GM04503 (cell line): ENCODE measurements around the gene TNKS2.
"Not testable (repeated sequence)": the region's sequence is repeated elsewhere in the genome, so short reads cannot be mapped to it uniquely, and the experiment has no call there.

Experiments
- DNase-seq: peaks from one replicate; pipeline ENCODE4 v3.0.0-alpha.2; 2012; ENCODE audit warnings: low read depth

TNKS2 gene

DNA sequence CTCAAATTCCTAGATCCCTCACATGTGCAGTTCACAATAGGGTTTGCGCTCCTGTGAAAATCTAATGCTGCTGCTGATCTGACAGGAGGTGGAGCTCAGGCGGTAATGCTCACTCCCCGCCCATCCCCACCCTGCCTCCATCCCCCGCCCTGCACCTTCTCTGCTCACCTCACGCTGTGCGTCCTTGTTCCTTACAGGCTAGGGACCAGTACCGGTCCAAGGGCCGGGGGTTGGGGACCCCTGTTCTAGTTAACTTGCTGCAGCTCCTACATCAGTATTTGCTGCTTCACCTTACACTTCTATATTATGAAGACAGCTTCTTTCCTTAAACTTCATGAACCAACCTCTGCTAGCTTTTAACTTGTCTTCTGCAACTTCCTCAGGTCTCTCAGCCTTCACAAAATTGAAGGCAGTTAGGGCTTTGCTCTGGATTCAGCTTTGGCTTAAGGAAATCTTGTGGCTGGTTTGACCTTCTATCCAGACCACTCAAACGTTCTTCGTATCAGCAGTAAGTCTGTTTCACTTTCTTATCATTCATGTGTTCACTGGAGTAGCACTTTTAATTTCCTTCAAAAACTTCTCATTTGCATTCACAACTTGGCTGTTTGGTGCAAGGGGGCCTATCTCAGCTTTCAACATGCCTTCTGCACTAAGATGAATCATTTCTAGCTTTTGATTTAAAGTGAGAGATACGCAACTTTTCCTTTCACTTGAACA lies 1.7 kb upstream of the TNKS2 start:
- DNase-seq: no peak

- DNase-seq: no peak
These were observed 1.1 kb upstream of the TNKS2 start for GRCh38 chr10:91797048-91797690.

- no peak for DNase-seq
These were observed 704 bp downstream of the TNKS2 start for GRCh38 chr10:91798649-91799611.

DNA sequence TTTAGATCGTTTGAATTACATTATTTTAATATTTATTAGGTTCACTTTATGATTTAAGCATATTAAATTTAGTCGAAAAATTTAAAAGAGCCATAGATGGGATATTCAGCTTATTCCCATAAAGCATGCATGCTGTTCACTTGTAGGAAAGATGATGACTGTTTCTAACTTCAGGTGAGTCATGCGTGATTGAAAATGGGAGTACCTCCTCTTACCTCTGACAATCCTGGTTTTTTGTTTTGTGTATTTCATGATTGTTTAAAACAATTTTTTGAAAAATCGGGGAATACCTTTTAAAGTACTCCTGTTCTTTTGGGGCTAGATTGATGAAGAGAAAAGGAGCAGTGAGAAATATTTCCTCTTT lies 1.4 kb downstream of the TNKS2 start:
- no peak for DNase-seq

DNA sequence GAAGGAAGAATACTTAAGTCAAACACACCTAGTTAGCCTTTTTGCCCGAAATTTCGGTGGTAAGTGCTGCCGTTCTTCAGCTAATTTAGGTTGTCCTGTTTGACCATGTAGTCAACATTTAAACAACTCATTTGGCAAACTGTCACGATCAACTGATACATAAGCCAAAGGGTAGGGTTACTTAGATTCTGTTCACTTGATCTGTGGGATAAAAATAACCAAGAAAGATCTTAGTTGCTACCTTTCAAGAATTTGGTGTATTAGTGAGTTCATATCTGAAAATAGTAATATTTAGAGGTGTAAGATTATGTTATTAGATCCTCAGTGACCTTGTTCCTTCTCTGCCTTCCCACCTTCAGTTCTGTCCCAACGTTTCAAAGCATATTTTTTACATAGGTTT lies 2.0 kb downstream of the TNKS2 start:
- DNase-seq: no peak

DNA sequence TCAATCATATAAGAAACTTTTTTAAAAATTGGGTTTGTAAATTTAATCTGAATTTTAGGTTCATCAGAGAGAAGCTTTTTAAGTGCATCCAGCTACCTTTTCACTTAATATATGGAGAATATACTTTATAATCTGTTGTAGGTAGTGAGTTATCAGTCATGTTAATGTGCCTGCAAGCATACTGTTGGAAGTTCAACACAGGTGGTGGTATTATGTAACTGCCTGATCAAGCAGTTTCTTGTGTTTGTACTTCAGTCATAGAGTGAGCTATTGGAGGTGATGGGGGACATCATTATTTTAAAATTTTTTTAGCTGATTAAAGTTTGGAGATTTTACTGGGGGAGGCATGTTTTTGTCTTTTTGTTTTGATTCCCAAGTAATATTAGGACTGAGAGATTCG lies 2.5 kb downstream of the TNKS2 start:
- DNase-seq: no peak

GRCh38 chr10:91803386-91804125 lies 5.3 kb downstream of the TNKS2 start:
- no peak for DNase-seq

DNA sequence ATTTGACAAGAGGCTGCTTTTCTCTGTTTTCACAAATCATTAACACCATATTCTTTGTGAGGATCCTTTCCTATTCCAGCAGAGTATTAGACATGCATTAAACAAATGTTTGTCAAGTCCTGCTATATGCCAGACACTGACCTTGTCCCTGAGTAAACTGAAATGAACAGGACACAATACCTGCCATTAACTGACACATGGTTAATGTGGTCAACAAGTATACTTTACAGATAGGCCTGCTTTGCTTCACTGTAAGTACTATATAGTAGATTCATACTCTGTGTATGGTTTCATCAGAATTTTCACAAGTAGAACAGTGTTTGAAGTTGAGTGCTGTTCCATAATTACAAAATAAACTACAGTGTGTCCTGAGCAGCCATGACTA lies 5.9 kb downstream of the TNKS2 start:
- DNase-seq: no peak

DNA sequence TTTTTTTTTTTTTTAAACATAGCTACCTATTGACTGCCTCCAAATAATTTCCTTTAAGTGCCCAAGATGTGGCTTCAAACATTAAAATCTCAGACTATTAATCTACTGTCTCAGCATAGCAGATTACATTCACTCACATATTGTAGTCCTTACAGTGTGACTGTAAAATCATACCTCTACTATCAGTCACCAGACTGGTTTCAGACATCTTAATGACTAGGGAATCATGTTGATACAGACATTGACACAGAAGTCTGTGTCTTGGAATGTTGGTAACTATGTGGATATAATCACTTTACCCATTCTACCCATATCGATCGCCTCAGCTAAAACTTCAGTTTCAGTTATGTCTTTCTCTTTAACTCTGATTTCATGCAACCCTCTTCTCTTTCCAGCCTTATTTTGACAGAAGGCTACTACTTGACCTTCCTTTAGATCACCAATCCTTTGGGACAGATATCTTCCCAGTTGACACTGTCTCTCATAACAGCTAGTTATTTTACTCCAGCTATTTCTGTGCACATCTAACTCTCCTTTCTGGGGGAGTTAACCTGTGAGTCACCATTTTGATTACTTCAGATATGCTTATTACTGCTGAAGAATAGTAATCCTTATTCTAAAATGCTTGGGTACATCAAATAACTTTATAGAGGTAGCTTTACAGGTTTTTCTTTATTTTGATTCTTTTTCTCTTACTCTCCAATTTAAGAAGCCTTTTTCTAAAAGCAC lies 7.0 kb downstream of the TNKS2 start:
- no peak for DNase-seq

DNA sequence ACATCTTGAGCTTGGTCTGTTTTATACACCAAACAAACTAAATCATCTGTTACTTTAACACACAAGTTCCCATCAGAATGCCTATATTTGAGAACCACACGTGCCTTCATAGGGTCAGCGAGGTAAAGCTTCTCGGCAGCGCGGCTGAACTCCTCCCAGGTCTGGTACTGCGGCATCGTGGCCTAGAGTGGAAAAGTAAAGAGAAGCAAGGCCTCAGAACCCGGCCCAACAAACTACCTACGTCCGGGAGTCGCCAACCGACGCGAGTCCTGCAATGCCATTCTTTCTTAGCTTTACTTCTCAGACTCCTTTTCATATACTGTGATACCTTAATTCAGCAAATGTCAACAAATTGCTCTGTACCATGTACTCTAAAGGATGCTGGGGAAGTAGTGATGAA lies 9.0 kb downstream of the TNKS2 start:
- DNase-seq: not testable (repeated sequence)

DNA sequence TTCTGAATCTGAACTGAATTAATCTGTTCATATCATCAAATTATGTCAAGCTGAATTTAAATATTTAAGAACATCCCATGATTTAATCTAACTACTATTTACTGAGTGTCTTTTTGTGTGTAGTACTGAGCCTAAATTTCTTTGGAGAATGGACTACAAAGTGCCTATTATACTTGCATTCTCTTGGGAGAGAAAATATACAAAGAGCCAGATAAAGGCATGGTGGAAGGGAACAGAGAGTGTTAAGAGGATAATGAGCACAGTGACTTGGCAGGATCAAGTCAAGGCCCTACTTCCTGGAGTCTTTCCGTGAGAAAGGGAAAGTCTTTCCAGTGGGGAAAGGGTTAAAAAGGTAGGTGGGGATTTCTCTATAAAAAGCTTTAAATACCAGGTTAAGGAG lies 15.0 kb downstream of the TNKS2 start:
- DNase-seq: no peak

DNA sequence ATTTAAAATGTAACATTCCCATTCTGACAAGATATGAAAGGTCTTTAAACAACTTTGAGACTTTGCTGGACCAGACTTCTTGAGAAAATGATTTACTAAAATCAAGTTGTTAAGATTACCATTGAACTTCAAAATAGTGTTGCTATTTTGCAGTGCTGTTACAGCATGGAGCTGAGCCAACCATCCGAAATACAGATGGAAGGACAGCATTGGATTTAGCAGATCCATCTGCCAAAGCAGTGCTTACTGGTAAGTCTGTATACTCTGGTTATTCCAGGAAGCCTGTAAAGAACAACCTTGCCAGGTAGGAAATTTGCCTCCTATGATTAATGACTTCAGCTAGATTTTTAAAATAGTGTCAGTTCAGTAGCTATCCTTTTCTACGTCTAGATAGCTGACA lies 18.8 kb downstream of the TNKS2 start:
- no peak for DNase-seq

GRCh38 chr10:91820144-91820543 lies 21.9 kb downstream of the TNKS2 start:
- DNase-seq: no peak

DNA sequence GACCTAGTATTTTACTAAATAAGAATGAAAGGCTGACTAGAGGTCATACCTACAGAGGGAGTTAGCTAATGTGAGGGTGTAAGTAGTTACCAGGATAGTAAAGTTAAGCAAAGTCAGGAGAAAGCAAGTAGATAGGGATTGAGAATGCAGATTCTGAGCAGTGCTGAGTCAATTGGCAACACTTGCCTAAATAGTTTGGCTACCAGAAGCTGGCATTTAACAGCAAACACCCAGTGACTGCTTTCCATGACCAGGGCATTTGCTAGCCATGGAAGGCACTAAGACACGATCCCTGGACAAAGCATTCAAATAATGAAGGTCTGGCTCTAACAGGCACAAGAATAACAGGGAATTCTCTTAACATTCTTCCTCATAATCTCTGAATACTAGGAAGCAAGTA lies 25.9 kb downstream of the TNKS2 start:
- no peak for DNase-seq

DNA sequence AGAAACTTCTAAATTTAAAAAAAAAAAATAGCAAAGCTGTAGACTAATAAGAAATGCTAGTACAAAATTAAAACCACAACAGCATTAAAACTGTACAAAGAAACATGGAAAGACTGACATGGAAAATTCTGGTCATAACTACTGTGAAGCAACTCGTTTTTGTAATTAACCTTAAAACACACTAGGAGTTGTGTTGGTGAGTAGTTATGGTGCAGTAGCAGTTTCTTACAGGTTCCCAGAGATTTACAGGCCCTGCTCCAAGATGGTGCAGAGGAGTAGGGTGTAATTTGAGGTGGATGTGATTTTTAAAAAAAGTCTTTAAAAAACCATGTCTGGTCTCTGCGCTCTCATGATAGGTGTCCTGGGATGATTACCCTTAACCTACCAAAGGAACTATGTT lies 31.0 kb downstream of the TNKS2 start:
- DNase-seq: no peak

DNA sequence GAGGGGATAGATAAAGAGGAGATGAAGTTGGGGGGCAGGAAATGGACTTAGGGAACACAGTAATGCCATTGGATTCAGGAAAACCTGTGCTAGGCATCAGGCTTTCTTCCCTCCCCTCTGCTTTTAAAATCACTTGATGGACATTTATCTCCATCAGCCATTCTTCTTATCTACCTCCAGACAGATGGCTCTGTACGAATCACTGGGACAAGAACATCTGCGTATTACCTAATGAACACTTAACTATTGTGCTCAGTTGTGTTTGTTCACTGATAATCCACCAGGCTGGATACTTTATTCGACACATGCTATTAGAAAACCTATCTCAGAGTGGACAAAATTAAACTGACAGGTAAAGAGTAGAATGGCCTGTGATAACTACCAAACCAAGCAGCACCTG lies 40.0 kb downstream of the TNKS2 start:
- DNase-seq: no peak

- no peak for DNase-seq
These were observed 44.9 kb downstream of the TNKS2 start for GRCh38 chr10:91843083-91843482.

- no peak for DNase-seq
These were observed 58.4 kb downstream of the TNKS2 start for GRCh38 chr10:91856637-91857036.

DNA sequence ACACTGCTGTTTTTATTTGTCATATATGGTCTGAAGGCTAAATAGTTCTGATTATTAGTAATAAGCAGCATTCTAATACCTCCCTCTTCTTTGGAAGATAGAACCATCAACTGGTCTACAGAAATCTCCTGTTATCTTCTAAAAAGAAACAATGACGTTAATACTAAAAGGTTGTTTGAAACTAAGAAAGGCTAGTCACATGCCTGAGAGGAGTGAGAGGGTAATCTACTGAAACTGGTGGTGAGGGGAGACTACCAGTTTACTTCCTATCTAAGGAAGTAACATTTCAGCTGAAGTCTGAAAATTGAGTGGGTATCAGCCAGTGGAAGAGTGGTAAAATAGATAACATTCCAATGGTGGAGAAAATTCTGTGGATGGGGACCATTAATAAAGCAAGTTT lies 62.7 kb downstream of the TNKS2 start:
- DNase-seq: no peak

DNA sequence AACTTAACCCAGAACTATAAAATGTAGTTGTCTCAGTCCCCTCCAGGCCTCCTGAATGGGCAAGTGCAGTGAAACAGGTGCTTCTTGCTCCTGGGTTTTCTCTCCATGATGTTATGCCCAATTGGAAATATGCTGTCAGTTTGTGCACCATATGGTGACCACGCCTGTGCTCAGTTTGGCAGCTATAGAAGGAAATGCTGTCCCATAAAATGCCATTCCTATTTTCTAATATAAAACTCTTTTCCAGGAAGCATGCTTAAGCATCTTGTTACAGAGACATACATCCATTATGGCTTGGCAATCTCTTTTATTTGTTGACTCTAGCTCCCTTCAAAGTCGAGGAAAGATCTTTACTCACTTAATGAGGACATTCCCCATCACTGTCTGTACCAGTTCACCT lies 65.9 kb downstream of the TNKS2 start:
- no peak for DNase-seq

GRCh38 chr10:91864744-91865143 lies 66.5 kb downstream of the TNKS2 start:
- DNase-seq: no peak
